K562 (cell line): ENCODE measurements around the gene B3GALNT1. TPM values are rescaled to one million over a fixed set of nuclear protein-coding genes. Genes with fewer than 3 reads are reported as not detected.

Experiments used
- ATAC-seq: fragments of 200-7000 bp; cut with Tn5 transposase; 3 replicates; pipeline ENCODE4 v1.9.1; 2020; ENCODE audit warnings: moderate library complexity
- BruUV-seq: library from RNA; stranded (reverse); fragments of 400-500 nt; replicated peaks from 2 replicates; lab custom pipeline; 2021; lab: Mats Ljungman, UMichigan
- CTCF ChIA-PET: fragments of 300-600 bp; formaldehyde crosslinking; extraction: SDS; loops from one replicate; lab custom pipeline; 2021; ENCODE audit warnings: low intra/inter-chr PET ratio; lab: Yijun Ruan, JAX
- POLR2A ChIA-PET: fragments of 300-600, 350-650 bp; sonication (Branson Sonifier 250); formaldehyde crosslinking; extraction: SDS; loops from one replicate; lab custom pipeline; 2021; ENCODE audit warnings: antibody characterized with exemption, inconsistent platforms; lab: Yijun Ruan, JAX
- DNase-seq, 4 experiments: peaks; one replicate each; pipeline versions ENCODE4 v3.0.0 to v3.0.0-alpha.2; 2011 to 2018; ENCODE audit warnings: low spot score in 3 of 4, mixed read lengths in 3 of 4; ENCODE audit errors: extremely low read depth in 1 of 4
- FAIRE-seq: peaks from 2 replicates; lab custom pipeline; 2011; peaks lifted over from hg19 to GRCh38; lab: Jason Lieb, UNC
- H2AFZ ChIP-seq: 2 replicates; pipeline ENCODE4 v1.6.0; 2011; ENCODE audit warnings: low read depth, low read length, control low read depth, inconsistent platforms
- H3K27ac ChIP-seq: fragments of 200-600 bp; 3 replicates; pipeline ENCODE4 v1.8.0; 2011; ENCODE audit warnings: low read depth, mild to moderate bottlenecking, control low read depth, inconsistent platforms, low read length, moderate library complexity, mixed read lengths; ENCODE audit errors: extremely low read depth
- H3K27me3 ChIP-seq, 2 experiments: fragments of 300-600 bp in 1 of 2; 2 replicates in 1 of 2; 3 replicates in 1 of 2; pipeline versions ENCODE4 v1.6.0 to v1.8.0; 2011; ENCODE audit warnings: inconsistent platforms in 2 of 2, low read length in 2 of 2, mild to moderate bottlenecking in 1 of 2, mixed read lengths in 1 of 2, moderate library complexity in 1 of 2; ENCODE audit not compliant: control insufficient read depth in 2 of 2, insufficient read depth in 2 of 2
- H3K36me3 ChIP-seq: fragments of 300-600 bp; 3 replicates; pipeline ENCODE4 v1.8.0; 2011; ENCODE audit warnings: mild to moderate bottlenecking, low read length, inconsistent platforms; ENCODE audit not compliant: control insufficient read depth, insufficient read depth
- H3K4me1 ChIP-seq, 2 experiments: fragments of 200-600 bp in 1 of 2; replicated peaks in 1 of 2; 2 replicates in 1 of 2; 3 replicates in 1 of 2; pipeline versions ENCODE4 v1.5.1 to v1.8.0; 2011; ENCODE audit warnings: inconsistent platforms in 2 of 2, low read length in 2 of 2, mild to moderate bottlenecking in 1 of 2, mixed read lengths in 1 of 2, moderate library complexity in 1 of 2; ENCODE audit not compliant: control insufficient read depth in 2 of 2, insufficient read depth in 2 of 2
- H3K4me2 ChIP-seq: 2 replicates; pipeline ENCODE4 v1.6.1; 2011; ENCODE audit warnings: low read length, control low read depth, inconsistent platforms, mixed read lengths; ENCODE audit not compliant: insufficient read depth
- H3K4me3 ChIP-seq: fragments of 200-600 bp; sonication (generic), shearing (Covaris generic); 2 replicates; pipeline ENCODE4 v1.5.1; 2016; ENCODE audit warnings: control low read depth, inconsistent platforms
- H3K79me2 ChIP-seq: fragments of 200-600 bp; 3 replicates; pipeline ENCODE4 v1.8.0; 2011; ENCODE audit warnings: low read length, inconsistent platforms; ENCODE audit not compliant: control insufficient read depth, insufficient read depth
- H3K9ac ChIP-seq, 2 experiments: 2 replicates each; pipeline versions ENCODE4 v1.6.0 to v1.6.1; 2011; ENCODE audit warnings: low read depth in 2 of 2, low read length in 2 of 2, control low read depth in 1 of 2, inconsistent platforms in 1 of 2, mild to moderate bottlenecking in 1 of 2, mixed read lengths in 1 of 2; ENCODE audit not compliant: insufficient read depth in 1 of 2
- H3K9me1 ChIP-seq: one replicate; pipeline ENCODE4 v1.6.0; 2011; ENCODE audit warnings: inconsistent platforms, mild to moderate bottlenecking, low read length, moderate library complexity; ENCODE audit not compliant: control insufficient read depth, insufficient read depth
- H3K9me3 ChIP-seq: replicated peaks from 2 replicates; pipeline ENCODE4 v1.5.1; 2011; ENCODE audit warnings: low read depth, low read length, inconsistent platforms; ENCODE audit not compliant: control insufficient read depth, insufficient read depth
- H4K20me1 ChIP-seq: replicated peaks from 2 replicates; pipeline ENCODE4 v1.6.1; 2011; ENCODE audit warnings: low read length, inconsistent platforms, mixed read lengths; ENCODE audit not compliant: control insufficient read depth, insufficient read depth
- FOXA3 ChIP-seq, 2 experiments: fragments of 450-650 bp in 1 of 2; sonication (generic) in 1 of 2; formaldehyde crosslinking; IDR thresholded peaks in 1 of 2; conservative IDR thresholded peaks in 1 of 2; 2 replicates each; pipeline versions ENCODE4 v1.4.0 to v1.8.0; 2020 to 2022; ENCODE audit warnings: mild to moderate bottlenecking in 2 of 2, missing genetic modification reagents in 1 of 2
- HDGF ChIP-seq: fragments of 450-650 bp; IDR thresholded peaks from 2 replicates; pipeline ENCODE4 v1.6.1; 2016
- MYBL2 ChIP-seq, 2 experiments: fragments of 450-650 bp in 1 of 2; sonication (generic) in 1 of 2; formaldehyde crosslinking in 1 of 2; IDR thresholded peaks; 2 replicates each; pipeline versions ENCODE4 v1.6.1 to v1.8.1; 2017 to 2022; ENCODE audit warnings: borderline replicate concordance in 1 of 2, inconsistent platforms in 1 of 2, low read depth in 1 of 2, mild to moderate bottlenecking in 1 of 2, missing genetic modification reagents in 1 of 2, moderate library complexity in 1 of 2
- PATZ1 ChIP-seq: fragments of 250-450 bp; sonication (Bioruptor Pico); IDR thresholded peaks from 2 replicates; pipeline ENCODE4 v1.5.0; 2020; ENCODE audit warnings: mild to moderate bottlenecking, borderline replicate concordance
- RFX7 ChIP-seq: fragments of 250-450 bp; sonication (Bioruptor Pico); IDR thresholded peaks from 2 replicates; pipeline ENCODE4 v1.5.1; 2021; ENCODE audit warnings: mild to moderate bottlenecking
- TEAD2 ChIP-seq: fragments of 450-650 bp; IDR thresholded peaks from 2 replicates; pipeline ENCODE4 v1.6.1; 2016; ENCODE audit warnings: missing genetic modification characterization, control low read depth, missing compliant biosample characterization
- ZBTB7A ChIP-seq: IDR thresholded peaks from 2 replicates; pipeline ENCODE4 v1.6.1; 2011; ENCODE audit warnings: low read depth, mild to moderate bottlenecking, low read length, moderate library complexity, borderline replicate concordance; ENCODE audit not compliant: control insufficient read depth
- ZNF75A ChIP-seq: fragments of 450-650 bp; formaldehyde crosslinking; IDR thresholded peaks from 2 replicates; pipeline ENCODE4 v1.4.0; 2020; ENCODE audit warnings: mild to moderate bottlenecking
- WGBS: fragments of 100-300 bp; shearing (Covaris generic); methylation state at CpG from one replicate; pipeline ENCODE4 v1.1.6; 2016; ENCODE audit warnings: low coverage, mixed read lengths; ENCODE audit not compliant: insufficient coverage; ENCODE audit errors: missing lambda C conversion rate; 5-methylcytosine and 5-hydroxymethylcytosine counted together
- in situ Hi-C: fragments of 300-500 bp; cut with MboI; formaldehyde crosslinking; loops from 4 replicates; pipeline ENCODE4 v1.15.0; 2018; ENCODE audit warnings: inconsistent platforms, mixed read lengths
- intact Hi-C: fragments of 100-400 bp; cut with micrococcal nuclease; formaldehyde crosslinking; loops from 2 replicates; pipeline ENCODE4 v1.14.2; 2022
- polyA plus RNA-seq, 8 experiments: library from polyadenylated mRNA; depleted of rRNA in 4 of 8; stranded (reverse) in 5 of 8; unstranded in 3 of 8; fragments of >200 nt; fragmentation: Nextera tagmentation in 2 of 8; fragmentation: Illumina TruSeq in 1 of 8; extraction: Ambion mirVana in 2 of 8; extraction: Trizol in 1 of 8; gene quantifications; 2 replicates each; pipeline versions ENCODE4 v1.2.1 to v1.2.3, GENCODE V29; 2011 to 2014; ENCODE audit warnings: inconsistent platforms in 1 of 8, missing spikeins in 1 of 8
- total RNA-seq, 7 experiments: library from RNA; depleted of rRNA in 6 of 7; stranded (reverse); fragments of >200 nt in 6 of 7; fragmentation: Illumina TruSeq in 2 of 7; extraction: Trizol in 2 of 7; gene quantifications; 2 replicates each; pipeline versions ENCODE4 v1.2.1 to v1.2.3, GENCODE V29; 2011 to 2021; ENCODE audit warnings: low replicate concordance in 1 of 7
- TF ChIP-seq, protein P1 (sequence below): fragments of 250-450 bp; sonication (Bioruptor Pico); IDR thresholded peaks from 2 replicates; pipeline ENCODE4 v1.4.0; 2020; ENCODE audit warnings: mild to moderate bottlenecking, moderate library complexity
- TF ChIP-seq, protein P2 (sequence below), 2 experiments: fragments of 450-650 bp in 1 of 2; sonication (generic) in 1 of 2; formaldehyde crosslinking; conservative IDR thresholded peaks; 2 replicates each; pipeline versions ENCODE4 v1.4.0 to v1.8.1; 2020 to 2022; ENCODE audit warnings: mild to moderate bottlenecking in 1 of 2, missing genetic modification reagents in 1 of 2
- TF ChIP-seq, protein P3 (sequence below), 2 experiments: IDR thresholded peaks in 1 of 2; conservative IDR thresholded peaks in 1 of 2; 2 replicates each; pipeline ENCODE4 v1.6.1; 2016; ENCODE audit warnings: low read depth in 2 of 2, mild to moderate bottlenecking in 1 of 2, missing compliant biosample characterization in 1 of 2, missing genetic modification characterization in 1 of 2, moderate library complexity in 1 of 2

B3GALNT1 gene
- total and polyA plus RNA-seq, 9 of the 15 experiments (the other 6 are each of a cell fraction or from before 2014, with no cell fraction given), result 0.53 to 2.0 (median 1.2) TPM

- TF ChIP-seq, protein P1, sequence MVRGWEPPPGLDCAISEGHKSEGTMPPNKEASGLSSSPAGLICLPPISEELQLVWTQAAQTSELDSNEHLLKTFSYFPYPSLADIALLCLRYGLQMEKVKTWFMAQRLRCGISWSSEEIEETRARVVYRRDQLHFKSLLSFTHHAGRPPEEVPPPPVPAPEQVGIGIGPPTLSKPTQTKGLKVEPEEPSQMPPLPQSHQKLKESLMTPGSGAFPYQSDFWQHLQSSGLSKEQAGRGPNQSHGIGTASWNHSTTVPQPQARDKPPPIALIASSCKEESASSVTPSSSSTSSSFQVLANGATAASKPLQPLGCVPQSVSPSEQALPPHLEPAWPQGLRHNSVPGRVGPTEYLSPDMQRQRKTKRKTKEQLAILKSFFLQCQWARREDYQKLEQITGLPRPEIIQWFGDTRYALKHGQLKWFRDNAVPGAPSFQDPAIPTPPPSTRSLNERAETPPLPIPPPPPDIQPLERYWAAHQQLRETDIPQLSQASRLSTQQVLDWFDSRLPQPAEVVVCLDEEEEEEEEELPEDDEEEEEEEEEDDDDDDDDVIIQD, result no peak
- TF ChIP-seq HDGF, result no peak
- TF ChIP-seq, protein P2, sequence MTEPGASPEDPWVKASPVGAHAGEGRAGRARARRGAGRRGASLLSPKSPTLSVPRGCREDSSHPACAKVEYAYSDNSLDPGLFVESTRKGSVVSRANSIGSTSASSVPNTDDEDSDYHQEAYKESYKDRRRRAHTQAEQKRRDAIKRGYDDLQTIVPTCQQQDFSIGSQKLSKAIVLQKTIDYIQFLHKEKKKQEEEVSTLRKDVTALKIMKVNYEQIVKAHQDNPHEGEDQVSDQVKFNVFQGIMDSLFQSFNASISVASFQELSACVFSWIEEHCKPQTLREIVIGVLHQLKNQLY (CRISPR knock-in tag; conservative IDR thresholded peaks at IDR 0.05), result no peak
Measured at GRCh38 chr3:161132391-161132790, 27.2 kb upstream of the B3GALNT1 start (continued).

DNA sequence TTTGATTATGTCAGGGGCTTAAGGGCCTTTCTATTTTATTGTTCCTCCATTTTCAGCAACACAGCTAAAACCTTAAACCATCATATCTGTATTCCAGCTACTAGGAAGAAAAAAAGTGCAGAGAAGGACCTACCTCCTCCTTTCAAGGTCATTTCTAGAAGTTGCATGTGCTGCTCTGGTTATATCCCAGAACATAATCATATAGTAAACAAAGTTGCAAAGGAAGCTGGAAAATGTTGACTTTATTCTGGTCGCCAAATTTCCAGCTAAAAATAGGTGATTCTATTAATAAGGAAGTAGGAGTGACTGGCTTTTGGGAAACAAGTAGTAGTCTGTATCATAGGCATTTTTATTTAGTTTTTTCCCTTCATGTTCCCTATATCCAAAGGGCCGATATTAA, 21.3 kb upstream of the B3GALNT1 start:
- POLR2A ChIA-PET, result no interaction called here

More for the DNA sequence above, 21.3 kb upstream of the B3GALNT1 start:
- no peaks in the 10 kb centered on the region for H3K4me1 ChIP-seq
- intact Hi-C loops, result no loop called here
- H3K4me3 ChIP-seq, result no peak overlapping the region
- FAIRE-seq (no peak), ATAC-seq (no peak), DNase-seq (no peak)
- H3K36me3 ChIP-seq, result no peaks in the 10 kb centered on the region
- TF ChIP-seq RFX7 (CRISPR knock-in tag), result no peak
- no peak for TF ChIP-seq TEAD2 (tag)
- TF ChIP-seq PATZ1 (CRISPR knock-in tag), result no peak
- TF ChIP-seq ZNF75A, result no peak
- no peak for TF ChIP-seq MYBL2 (IDR thresholded peaks at IDR 0.05; ENCODE audit: low read depth)
- no peak for TF ChIP-seq MYBL2 (CRISPR knock-in tag; IDR thresholded peaks at IDR 0.05; ENCODE audit: borderline replicate concordance)
- TF ChIP-seq ZBTB7A, result no peak
- TF ChIP-seq, protein P3, sequence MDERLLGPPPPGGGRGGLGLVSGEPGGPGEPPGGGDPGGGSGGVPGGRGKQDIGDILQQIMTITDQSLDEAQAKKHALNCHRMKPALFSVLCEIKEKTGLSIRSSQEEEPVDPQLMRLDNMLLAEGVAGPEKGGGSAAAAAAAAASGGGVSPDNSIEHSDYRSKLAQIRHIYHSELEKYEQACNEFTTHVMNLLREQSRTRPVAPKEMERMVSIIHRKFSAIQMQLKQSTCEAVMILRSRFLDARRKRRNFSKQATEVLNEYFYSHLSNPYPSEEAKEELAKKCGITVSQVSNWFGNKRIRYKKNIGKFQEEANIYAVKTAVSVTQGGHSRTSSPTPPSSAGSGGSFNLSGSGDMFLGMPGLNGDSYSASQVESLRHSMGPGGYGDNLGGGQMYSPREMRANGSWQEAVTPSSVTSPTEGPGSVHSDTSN (CRISPR knock-in tag; IDR thresholded peaks at IDR 0.05; ENCODE audit: low read depth), result no peak
- TF ChIP-seq, protein P3 (tag; conservative IDR thresholded peaks at IDR 0.05; ENCODE audit: low read depth), result no peak
- no peak for TF ChIP-seq FOXA3 (CRISPR knock-in tag; conservative IDR thresholded peaks at IDR 0.05 in 1 of 2, IDR thresholded peaks at IDR 0.05 in 1 of 2)
- H3K9ac ChIP-seq, result no peak overlapping the region
- no peak overlapping the region for H2AFZ ChIP-seq
- no peaks in the 10 kb centered on the region for H3K27me3 ChIP-seq
- no peaks in the 10 kb centered on the region for H4K20me1 ChIP-seq
- WGBS, result 3% methylated on average over 2 of the region's 2 CpGs
- CTCF ChIA-PET, result no interaction called here
- in situ Hi-C loops, result no loop called here
- no peaks in the 10 kb centered on the region for H3K9me1 ChIP-seq
- H3K79me2 ChIP-seq, result no peaks in the 10 kb centered on the region
- H3K4me2 ChIP-seq, result no peak overlapping the region
- no peak overlapping the region for H3K27ac ChIP-seq
- BruUV-seq, result no TSS peak
- no peaks in the 10 kb centered on the region for H3K9me3 ChIP-seq
